Measurements from ENCODE around the gene GNG13.

The GNG13 gene

DNA sequence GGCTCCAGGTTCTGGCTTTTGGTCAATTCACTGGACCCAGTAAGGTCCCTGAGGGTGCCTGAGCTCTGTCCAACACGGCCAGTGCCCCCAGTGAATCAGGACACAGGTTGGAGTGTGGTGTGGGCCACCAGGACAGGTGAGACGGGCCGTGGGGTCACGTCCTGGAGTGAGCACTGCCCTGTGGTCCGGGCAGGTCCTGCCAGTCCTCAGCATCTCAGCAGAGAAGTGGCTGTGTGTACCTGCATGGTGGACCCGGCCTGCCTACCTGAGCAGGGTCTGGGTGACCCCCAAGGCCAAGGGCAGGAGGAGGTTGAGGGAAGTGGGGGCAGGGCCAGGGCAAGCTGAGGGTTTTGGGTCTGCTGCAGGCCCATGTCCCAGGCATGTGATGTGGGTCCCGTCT, 1.9 kb upstream of the GNG13 start:
- Histone ChIP-seq H3K4me1 (ENCODE audit: control insufficient read depth, low read length) (peaks cover 9% of the 10 kb centered on the region; the same call in 1 of the 2 replicates), H3K36me3 (ENCODE audit: control insufficient read depth, low read length) (peaks cover 8% of the 10 kb centered on the region), H3K4me2 (ENCODE audit: low read length) (no peak overlapping the region), H3K27ac (ENCODE audit: low read depth, low read length) (no peak overlapping the region), H3K27me3 (ENCODE audit: control insufficient read depth, low read length) (peaks cover 52% of the 10 kb centered on the region), H3K9me2 (replicated peaks; ENCODE audit: control insufficient read depth, low read length) (no peaks in the 10 kb centered on the region), H3K79me2 (ENCODE audit: control insufficient read depth, low read length) (peaks cover 7% of the 10 kb centered on the region), H3K9me3 (ENCODE audit: control insufficient read depth, insufficient read depth, low read length) (no peaks in the 10 kb centered on the region), H3K4me3 (ENCODE audit: low read length) (no peak overlapping the region), H4K20me1 (ENCODE audit: control insufficient read depth, insufficient read depth, low read depth, low read length) (peaks cover 13% of the 10 kb centered on the region; the same call in 1 of the 2 replicates), H3F3A (ENCODE audit: control insufficient read depth, insufficient read depth) (no peaks in the 10 kb centered on the region; the same call in 1 of the 2 replicates)
- TF ChIP-seq, protein P1, sequence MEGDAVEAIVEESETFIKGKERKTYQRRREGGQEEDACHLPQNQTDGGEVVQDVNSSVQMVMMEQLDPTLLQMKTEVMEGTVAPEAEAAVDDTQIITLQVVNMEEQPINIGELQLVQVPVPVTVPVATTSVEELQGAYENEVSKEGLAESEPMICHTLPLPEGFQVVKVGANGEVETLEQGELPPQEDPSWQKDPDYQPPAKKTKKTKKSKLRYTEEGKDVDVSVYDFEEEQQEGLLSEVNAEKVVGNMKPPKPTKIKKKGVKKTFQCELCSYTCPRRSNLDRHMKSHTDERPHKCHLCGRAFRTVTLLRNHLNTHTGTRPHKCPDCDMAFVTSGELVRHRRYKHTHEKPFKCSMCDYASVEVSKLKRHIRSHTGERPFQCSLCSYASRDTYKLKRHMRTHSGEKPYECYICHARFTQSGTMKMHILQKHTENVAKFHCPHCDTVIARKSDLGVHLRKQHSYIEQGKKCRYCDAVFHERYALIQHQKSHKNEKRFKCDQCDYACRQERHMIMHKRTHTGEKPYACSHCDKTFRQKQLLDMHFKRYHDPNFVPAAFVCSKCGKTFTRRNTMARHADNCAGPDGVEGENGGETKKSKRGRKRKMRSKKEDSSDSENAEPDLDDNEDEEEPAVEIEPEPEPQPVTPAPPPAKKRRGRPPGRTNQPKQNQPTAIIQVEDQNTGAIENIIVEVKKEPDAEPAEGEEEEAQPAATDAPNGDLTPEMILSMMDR (IDR thresholded peaks at IDR 0.05; ENCODE audit: low read depth, low read length, poor library complexity, severe bottlenecking): no peak
- no peak for TF ChIP-seq EZH2phosphoT487 (IDR thresholded peaks at IDR 0.05; ENCODE audit: borderline replicate concordance, low read length)

DNA sequence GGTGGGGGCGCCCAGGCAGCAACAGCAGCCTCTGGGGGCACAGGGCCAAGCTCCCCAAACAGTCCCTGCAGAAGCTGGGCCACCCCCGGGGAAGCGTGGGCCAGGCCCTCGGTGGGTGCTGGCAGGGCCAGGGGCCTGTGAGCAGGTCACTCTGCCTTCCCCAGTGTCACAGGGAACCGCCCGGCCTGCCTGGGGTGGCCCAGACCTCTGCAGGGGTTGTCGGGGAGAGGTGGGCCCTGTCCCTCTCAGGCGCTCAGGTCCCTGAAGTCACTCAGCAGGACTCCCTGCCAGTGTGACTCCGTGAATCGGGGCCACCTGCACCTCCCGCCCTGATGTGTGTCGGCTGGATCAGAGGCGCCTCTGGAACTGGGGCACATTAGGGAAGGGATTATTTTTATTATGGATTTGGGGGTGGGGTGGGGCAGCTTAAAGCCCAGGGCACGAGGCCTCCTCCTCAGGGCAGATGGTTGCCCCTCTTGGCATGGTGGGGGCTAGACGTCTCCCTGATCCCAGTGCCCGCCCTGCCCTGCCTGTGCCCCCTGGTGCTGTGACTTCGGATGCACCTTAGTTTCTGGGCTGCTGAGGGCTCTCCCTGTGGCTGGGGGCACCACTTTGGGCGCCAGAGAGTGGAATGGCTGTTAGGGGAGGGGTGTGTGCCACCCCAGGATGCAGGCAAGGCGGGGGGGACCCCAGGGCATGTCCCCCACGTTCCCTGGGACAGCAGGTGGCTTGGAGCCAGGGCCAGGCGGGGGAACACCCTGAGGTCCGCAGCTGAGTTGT, 1.2 kb upstream of the GNG13 start:
- TF ChIP-seq, protein P1 (IDR thresholded peaks at IDR 0.05; ENCODE audit: low read depth, low read length, poor library complexity, severe bottlenecking): no peak
- no peak for TF ChIP-seq EZH2phosphoT487 (IDR thresholded peaks at IDR 0.05; ENCODE audit: borderline replicate concordance, low read length)
- Histone ChIP-seq H3K27ac (ENCODE audit: low read depth, low read length) (no peak overlapping the region), H3K9me2 (replicated peaks; ENCODE audit: control insufficient read depth, low read length) (no peaks in the 10 kb centered on the region), H3K4me1 (ENCODE audit: control insufficient read depth, low read length) (peaks cover 9% of the 10 kb centered on the region; the same call in 1 of the 2 replicates), H3K4me2 (ENCODE audit: low read length) (no peak overlapping the region), H3K79me2 (ENCODE audit: control insufficient read depth, low read length) (no peaks in the 10 kb centered on the region), H3K27me3 (ENCODE audit: control insufficient read depth, low read length) (peaks cover 52% of the 10 kb centered on the region), H3F3A (ENCODE audit: control insufficient read depth, insufficient read depth) (no peaks in the 10 kb centered on the region; the same call in 1 of the 2 replicates), H3K9me3 (ENCODE audit: control insufficient read depth, insufficient read depth, low read length) (no peaks in the 10 kb centered on the region), H3K36me3 (ENCODE audit: control insufficient read depth, low read length) (peaks cover 6% of the 10 kb centered on the region), H3K4me3 (ENCODE audit: low read length) (no peak overlapping the region), H4K20me1 (ENCODE audit: control insufficient read depth, insufficient read depth, low read depth, low read length) (peaks cover 13% of the 10 kb centered on the region; the same call in 1 of the 2 replicates)

DNA sequence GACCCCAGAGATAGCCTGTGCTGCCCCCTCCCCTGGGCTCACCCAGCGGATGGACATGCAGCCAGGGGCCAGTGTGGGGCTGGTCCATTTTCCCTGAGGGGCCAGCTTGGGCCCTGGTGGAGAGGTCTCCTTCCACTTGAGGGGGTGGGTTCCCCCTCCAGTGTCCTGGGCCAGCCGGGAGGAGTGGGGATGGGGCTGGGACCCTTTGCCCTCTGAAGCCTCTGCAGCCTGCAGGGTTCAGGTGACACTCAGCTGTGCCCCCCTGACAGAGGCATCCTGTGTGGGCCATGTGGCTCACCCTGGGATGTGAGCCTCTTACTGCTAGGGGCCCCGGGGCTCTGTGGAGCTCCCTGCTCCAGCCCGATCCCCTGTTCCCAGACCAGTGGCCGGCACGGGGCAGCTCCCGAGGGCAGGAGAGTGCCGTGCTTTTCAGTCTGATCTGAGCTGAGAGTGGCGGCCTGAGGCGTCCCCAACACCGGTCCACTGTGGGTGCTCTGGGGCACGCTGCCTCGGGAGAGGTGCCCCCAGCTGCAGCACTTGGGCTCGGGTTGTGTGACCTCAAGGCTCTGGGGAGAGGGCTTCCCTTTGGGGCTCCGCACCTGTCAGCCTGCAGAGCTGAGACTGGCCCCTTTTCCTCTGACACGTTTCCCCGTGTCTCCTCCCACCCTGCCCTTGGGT, 439 bp upstream of the GNG13 start:
- TF ChIP-seq EZH2phosphoT487 (IDR thresholded peaks at IDR 0.05; ENCODE audit: borderline replicate concordance, low read length): no peak
- Histone ChIP-seq H3K9me3 (ENCODE audit: control insufficient read depth, insufficient read depth, low read length) (no peaks in the 10 kb centered on the region), H3K4me3 (ENCODE audit: low read length) (no peak overlapping the region), H3F3A (ENCODE audit: control insufficient read depth, insufficient read depth) (no peaks in the 10 kb centered on the region; the same call in 1 of the 2 replicates), H3K4me1 (ENCODE audit: control insufficient read depth, low read length) (peaks cover 9% of the 10 kb centered on the region; the same call in 1 of the 2 replicates), H3K27ac (ENCODE audit: low read depth, low read length) (no peak overlapping the region), H3K36me3 (ENCODE audit: control insufficient read depth, low read length) (peaks cover 12% of the 10 kb centered on the region), H4K20me1 (ENCODE audit: control insufficient read depth, insufficient read depth, low read depth, low read length) (peaks cover 13% of the 10 kb centered on the region; the same call in 1 of the 2 replicates), H3K9me2 (replicated peaks; ENCODE audit: control insufficient read depth, low read length) (no peaks in the 10 kb centered on the region), H3K79me2 (ENCODE audit: control insufficient read depth, low read length) (no peaks in the 10 kb centered on the region), H3K4me2 (ENCODE audit: low read length) (no peak overlapping the region), H3K27me3 (ENCODE audit: control insufficient read depth, low read length) (peaks cover 52% of the 10 kb centered on the region)
